Measurements from ENCODE around the gene ZNF592. TPM values are rescaled to one million over a fixed set of nuclear protein-coding genes. Genes with fewer than 3 reads are reported as not detected.

Gene ZNF592
- total and polyA plus RNA-seq, 2 donors (not counting 3 experiments of a cell fraction or from before 2014, with no cell fraction given), result 12.3 to 21.1 TPM

DNA sequence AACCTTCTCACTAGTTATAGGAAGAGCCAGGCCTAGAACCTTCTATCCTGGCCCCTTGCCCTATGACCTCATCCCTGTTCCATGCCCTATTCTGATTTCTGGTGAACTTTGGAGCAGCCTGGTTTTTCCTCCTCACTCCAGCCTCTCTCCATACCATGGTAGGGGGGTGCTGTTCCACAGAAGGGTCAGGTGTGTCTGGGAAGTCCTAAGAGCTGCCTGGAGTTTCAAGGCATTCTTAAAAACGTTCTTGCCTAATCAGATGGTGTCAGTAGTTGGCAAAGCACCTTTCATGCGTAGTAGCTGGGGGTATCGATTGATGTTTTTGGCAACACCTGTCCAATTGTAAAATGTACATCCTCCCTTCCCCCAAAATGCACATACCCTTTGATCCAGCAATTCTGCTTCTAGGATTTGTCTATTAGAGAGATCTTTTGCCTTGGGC, 52.0 kb downstream of the ZNF592 start:
- H3K36me3 ChIP-seq (ENCODE audit: control insufficient read depth in 2 of 2, extremely low read depth in 1 of 2, insufficient read depth in 2 of 2, low read length in 2 of 2), result peaks cover 19 to 39% of the 10 kb centered on the region in 2 experiments
- H3K27me3 ChIP-seq (ENCODE audit: control insufficient read depth in 2 of 2, insufficient read depth in 2 of 2, low read length in 2 of 2), result no peaks in the 10 kb centered on the region
- H3K4me1 ChIP-seq (ENCODE audit: control insufficient read depth, extremely low read depth, insufficient read depth, low read length), result no peaks in the 10 kb centered on the region
- no peak overlapping the region for H3K4me3 ChIP-seq (replicated peaks in 1 of 3; ENCODE audit: insufficient read depth in 1 of 3, low read depth in 1 of 3, low read length in 3 of 3)
- intact Hi-C loops (cut with micrococcal nuclease) (no loop called here), dilution Hi-C loops (cut with MboI; ENCODE audit: extremely low pct_ligation_motif_present, low sequenced_read_pairs) (no loop called here)
- no peaks in the 10 kb centered on the region for H3K9me3 ChIP-seq (replicated peaks; ENCODE audit: control insufficient read depth, insufficient read depth, low read length)
- BruUV-seq (replicated peaks), result no TSS peak
- TF ChIP-seq POLR2AphosphoS5 (IDR thresholded peaks at IDR 0.05; ENCODE audit: insufficient read depth, low read depth, low read length) (no peak), JUN (IDR thresholded peaks at IDR 0.05; ENCODE audit: borderline replicate concordance, insufficient read depth, insufficient read length, low read depth) (no peak), FOS (IDR thresholded peaks at IDR 0.05; ENCODE audit: borderline replicate concordance, insufficient read depth, low read length) (no peak), EZH2 (IDR thresholded peaks at IDR 0.05; ENCODE audit: borderline replicate concordance, low read depth, low read length, severe bottlenecking) (no peak), MYC (IDR thresholded peaks at IDR 0.05; ENCODE audit: low read depth, low read length) (no peak)
- TF ChIP-seq, protein P1, sequence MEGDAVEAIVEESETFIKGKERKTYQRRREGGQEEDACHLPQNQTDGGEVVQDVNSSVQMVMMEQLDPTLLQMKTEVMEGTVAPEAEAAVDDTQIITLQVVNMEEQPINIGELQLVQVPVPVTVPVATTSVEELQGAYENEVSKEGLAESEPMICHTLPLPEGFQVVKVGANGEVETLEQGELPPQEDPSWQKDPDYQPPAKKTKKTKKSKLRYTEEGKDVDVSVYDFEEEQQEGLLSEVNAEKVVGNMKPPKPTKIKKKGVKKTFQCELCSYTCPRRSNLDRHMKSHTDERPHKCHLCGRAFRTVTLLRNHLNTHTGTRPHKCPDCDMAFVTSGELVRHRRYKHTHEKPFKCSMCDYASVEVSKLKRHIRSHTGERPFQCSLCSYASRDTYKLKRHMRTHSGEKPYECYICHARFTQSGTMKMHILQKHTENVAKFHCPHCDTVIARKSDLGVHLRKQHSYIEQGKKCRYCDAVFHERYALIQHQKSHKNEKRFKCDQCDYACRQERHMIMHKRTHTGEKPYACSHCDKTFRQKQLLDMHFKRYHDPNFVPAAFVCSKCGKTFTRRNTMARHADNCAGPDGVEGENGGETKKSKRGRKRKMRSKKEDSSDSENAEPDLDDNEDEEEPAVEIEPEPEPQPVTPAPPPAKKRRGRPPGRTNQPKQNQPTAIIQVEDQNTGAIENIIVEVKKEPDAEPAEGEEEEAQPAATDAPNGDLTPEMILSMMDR (IDR thresholded peaks at IDR 0.05; ENCODE audit: extremely low read depth in 1 of 2, insufficient read depth in 1 of 2, low read depth in 1 of 2, low read length in 2 of 2), result no peak
- TF ChIP-seq, protein P2, sequence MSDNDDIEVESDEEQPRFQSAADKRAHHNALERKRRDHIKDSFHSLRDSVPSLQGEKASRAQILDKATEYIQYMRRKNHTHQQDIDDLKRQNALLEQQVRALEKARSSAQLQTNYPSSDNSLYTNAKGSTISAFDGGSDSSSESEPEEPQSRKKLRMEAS (IDR thresholded peaks at IDR 0.05; ENCODE audit: insufficient read depth, insufficient read length), result no peak
- H3K79me2 ChIP-seq (ENCODE audit: control insufficient read depth, insufficient read depth, low read length), result no peaks in the 10 kb centered on the region
- ChIA-PET POLR2A (no interaction called here), CTCF (interaction anchor here (1.3 kb wide), 1 partner anchor 128 kb away, joined by 3 read pairs; no protein-coding TSS in a partner anchor)
- H3K9me1 ChIP-seq (replicated peaks; ENCODE audit: control insufficient read depth, extremely low read depth, insufficient read depth, low read length), result no peaks in the 10 kb centered on the region
- H2AFZ ChIP-seq (ENCODE audit: low read depth, low read length), result no peak overlapping the region
- no peak overlapping the region for H3K9ac ChIP-seq (replicated peaks; ENCODE audit: extremely low read depth, insufficient read depth, low read length)
- no peak overlapping the region for H3K27ac ChIP-seq (ENCODE audit: insufficient read depth, low read depth, low read length)
- H4K20me1 ChIP-seq (replicated peaks; ENCODE audit: control insufficient read depth, extremely low read depth, insufficient read depth, low read length), result no peaks in the 10 kb centered on the region
- no peak overlapping the region for H3K4me2 ChIP-seq (ENCODE audit: insufficient read depth, low read length)
- no peak for FAIRE-seq
- DNase-seq (ENCODE audit: low read depth, low spot score), result no peak
